Keratinocyte (primary cell): ENCODE measurements around the gene BANK1.

Source experiments
- EZH2 ChIP-seq: IDR thresholded peaks from one replicate; pipeline ENCODE4 v1.6.1; 2012; ENCODE audit warnings: inconsistent platforms, mild to moderate bottlenecking, low read length, moderate library complexity
- TF ChIP-seq, protein P1 (sequence below), 3 experiments: IDR thresholded peaks in 1 of 3; conservative IDR thresholded peaks in 1 of 3; optimal IDR thresholded peaks in 1 of 3; 2 replicates in 2 of 3; 3 replicates in 1 of 3; pipeline versions ENCODE3 to v1.5.1; 2011; ENCODE audit warnings: low read length in 3 of 3, mild to moderate bottlenecking in 3 of 3, moderate library complexity in 2 of 3, control low read depth in 1 of 3, inconsistent platforms in 1 of 3; ENCODE audit not compliant: insufficient read depth in 2 of 3; ENCODE audit errors: extremely low read depth in 1 of 3

DNA sequence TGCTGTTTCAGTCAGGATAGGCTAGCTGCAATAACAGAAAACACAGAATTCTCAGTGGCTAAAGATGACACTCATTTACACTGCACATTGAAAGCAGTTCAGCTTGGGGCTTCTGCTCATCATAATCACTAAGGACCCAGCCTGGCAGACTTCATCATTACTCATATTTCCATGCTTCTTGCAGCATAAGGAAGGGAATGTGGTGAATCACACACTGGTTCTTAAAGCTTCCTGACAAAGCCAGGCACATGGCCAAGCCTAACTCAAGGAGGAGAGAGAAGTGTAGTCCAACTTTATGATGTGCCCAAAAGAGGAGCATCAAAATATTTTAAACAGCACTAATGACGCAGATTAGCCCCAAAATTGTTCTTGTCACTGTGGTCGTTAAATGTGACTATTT lies 186.5 kb downstream of the BANK1 start:
- TF ChIP-seq, protein P1, sequence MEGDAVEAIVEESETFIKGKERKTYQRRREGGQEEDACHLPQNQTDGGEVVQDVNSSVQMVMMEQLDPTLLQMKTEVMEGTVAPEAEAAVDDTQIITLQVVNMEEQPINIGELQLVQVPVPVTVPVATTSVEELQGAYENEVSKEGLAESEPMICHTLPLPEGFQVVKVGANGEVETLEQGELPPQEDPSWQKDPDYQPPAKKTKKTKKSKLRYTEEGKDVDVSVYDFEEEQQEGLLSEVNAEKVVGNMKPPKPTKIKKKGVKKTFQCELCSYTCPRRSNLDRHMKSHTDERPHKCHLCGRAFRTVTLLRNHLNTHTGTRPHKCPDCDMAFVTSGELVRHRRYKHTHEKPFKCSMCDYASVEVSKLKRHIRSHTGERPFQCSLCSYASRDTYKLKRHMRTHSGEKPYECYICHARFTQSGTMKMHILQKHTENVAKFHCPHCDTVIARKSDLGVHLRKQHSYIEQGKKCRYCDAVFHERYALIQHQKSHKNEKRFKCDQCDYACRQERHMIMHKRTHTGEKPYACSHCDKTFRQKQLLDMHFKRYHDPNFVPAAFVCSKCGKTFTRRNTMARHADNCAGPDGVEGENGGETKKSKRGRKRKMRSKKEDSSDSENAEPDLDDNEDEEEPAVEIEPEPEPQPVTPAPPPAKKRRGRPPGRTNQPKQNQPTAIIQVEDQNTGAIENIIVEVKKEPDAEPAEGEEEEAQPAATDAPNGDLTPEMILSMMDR (optimal IDR thresholded peaks at IDR 0.05 in 1 of 3, IDR thresholded peaks at IDR 0.05 in 1 of 3, conservative IDR thresholded peaks at IDR 0.05 in 1 of 3; ENCODE audit: extremely low read depth in 1 of 3, insufficient read depth in 2 of 3, low read length in 3 of 3), result no peak
- no peak for TF ChIP-seq EZH2
